ENCODE data around the gene GPR4.
A peak's percentile ranks its signal among the peaks of the same experiment; 100 is the strongest.
"Not testable (repeated sequence)": the region's sequence is repeated elsewhere in the genome, so short reads cannot be mapped to it uniquely, and the experiment has no call there.

GPR4 gene

GRCh38 chr19:45623984-45624383, 22.0 kb upstream of the GPR4 start:
- no peak for DNase-seq (ENCODE audit: low read depth in 2 of 2)

DNA sequence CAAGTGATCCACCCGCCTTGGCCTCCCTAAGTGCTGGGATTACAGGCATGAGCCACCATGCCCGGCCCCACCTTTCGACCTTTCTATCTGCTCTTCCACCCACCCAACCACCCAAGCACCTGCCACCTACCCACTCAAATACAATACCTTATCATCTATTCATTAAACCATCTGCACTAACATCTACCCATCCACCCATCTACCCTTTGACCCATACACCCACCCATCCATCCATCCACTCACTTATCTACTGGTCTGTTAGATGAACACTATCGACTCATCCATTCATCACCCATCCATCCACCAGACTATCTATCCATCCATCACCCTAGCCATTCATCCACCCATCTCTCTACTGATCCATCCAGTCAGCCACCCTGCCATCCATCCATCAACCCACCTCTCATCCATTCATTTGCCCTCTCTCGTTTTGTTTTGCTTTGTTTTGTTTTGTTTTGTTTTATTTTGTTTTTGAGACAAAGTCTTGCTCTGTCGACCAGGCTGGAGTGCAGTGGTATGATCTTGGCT, 20.0 kb upstream of the GPR4 start:
- no peak for DNase-seq (ENCODE audit: low read depth in 2 of 2)

DNA sequence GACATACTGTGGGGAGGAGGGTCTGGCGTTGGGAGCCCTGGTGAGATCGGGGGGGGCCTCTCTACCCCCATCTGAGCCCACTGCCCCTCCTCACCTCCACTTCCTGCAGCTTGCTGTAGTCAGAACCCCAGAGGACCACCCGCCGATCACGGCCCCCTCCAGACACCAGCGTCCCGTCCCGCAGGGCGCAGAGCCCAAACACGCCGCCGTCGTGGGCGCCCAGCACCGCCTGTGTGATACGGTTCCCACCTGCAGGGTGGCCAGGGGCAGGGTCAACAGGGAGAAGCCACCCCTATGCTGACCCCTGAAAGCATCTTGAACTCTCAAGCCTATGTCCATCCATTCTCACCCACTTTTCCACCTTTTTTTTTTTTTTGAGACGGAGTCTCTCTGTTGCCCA, 19.4 kb upstream of the GPR4 start:
- DNase-seq (ENCODE audit: low read depth in 2 of 2) = no peak

DNA sequence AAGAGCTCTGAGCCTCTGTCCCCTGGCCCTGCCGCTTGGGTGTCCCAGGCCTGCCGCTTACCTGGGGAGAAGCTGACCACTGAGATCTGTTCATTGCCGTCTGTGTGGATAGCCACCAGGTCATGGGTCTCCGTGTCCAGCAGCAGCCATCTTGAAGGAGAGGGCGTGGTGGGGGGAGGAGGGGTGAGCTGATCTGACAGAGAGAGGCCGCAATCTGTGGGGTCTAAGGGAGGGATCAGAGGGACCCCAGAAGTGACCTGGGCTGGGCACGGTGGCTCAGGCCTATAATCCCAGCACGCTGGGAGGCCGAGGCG, 14.6 kb upstream of the GPR4 start:
- no peak for DNase-seq (ENCODE audit: low read depth in 2 of 2)

DNA sequence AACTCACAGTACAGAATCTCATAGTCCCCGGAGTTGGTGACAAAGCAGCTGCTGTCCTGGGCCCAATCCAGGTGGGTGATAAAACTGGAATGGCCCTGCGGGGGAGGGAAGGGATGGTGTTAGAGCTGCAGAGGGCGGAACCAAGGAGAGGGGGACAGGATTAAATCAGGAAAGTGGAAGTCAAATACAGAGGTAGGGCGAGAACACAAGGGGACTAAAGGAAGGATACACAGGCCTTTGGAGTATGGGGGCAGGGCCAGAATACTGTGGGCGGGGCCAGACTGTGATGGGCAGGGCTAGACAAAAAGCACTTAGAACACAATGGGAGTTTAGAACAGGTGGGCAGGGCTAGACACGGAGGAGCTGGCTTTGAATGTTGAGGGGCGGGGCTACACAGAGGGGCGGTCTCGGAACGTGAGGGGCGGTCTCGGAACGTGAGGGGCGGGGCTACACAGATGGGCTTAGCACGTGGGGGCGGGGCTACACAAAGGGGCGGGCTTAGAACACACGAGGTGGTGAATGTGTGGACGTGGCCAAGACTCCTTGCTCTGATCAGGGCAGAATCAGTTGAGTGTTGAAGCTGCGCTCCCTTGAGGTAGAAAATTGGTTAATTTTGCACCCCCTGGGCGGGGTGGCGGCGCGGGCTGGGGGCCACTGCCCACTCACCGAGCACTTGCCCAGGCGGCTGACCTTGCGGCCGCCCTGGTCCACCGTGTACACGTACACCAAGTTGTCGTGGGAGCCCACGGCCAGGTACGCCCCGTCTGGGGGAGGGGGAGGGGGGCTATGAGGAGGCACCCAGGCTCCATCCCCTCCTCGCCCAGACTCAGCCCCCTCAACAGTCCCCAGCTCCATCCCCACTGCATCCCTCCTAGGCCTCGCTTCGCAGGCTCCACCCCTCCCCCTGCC, 14.0 kb upstream of the GPR4 start:
- peak; percentile 79 to 87 for DNase-seq (ENCODE audit: low read depth in 2 of 2)

DNA sequence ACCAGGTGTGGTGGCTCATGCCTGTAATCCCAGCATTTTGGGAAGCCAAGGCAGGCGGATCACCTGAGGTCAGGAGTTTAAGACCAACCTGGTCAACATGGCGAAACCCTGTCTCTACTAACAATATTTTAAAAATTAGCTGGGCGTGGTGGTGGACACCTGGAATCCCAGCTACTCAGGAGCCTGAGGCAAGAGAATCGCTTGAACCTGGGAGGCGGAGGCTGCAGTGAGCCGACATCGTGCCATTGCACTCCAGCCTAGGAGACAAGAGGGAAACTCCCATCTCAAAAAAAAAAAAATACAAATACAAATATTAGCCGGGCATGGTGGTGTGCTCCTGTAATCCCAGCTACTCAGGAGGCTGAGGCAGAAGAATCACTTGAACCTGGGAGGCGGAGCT, 13.0 kb upstream of the GPR4 start:
- not testable (repeated sequence) for DNase-seq (ENCODE audit: low read depth in 2 of 2)

GRCh38 chr19:45613926-45614725, 12.1 kb upstream of the GPR4 start:
- peak; percentile 19 to 23 for DNase-seq (ENCODE audit: low read depth in 2 of 2)

DNA sequence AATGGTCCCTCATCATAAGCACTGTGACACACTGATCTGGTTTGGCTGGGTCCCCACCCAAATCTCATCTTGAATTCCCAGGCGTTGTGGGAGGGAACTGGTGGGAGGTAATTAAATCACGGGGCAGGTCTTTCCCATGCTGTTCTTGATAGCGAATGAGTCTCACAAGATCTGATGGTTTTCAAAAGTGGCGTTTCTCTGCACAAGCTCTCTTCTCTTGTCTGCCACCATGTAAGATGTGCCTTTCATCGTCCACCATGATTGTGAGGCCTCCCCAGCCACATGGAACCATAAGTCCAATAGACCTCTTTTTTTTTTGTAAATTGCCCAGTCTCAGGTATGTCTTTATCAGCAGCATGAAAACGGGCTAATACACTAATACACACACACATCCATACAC, 6.9 kb upstream of the GPR4 start:
- no peak for DNase-seq (ENCODE audit: low read depth in 2 of 2)

DNA sequence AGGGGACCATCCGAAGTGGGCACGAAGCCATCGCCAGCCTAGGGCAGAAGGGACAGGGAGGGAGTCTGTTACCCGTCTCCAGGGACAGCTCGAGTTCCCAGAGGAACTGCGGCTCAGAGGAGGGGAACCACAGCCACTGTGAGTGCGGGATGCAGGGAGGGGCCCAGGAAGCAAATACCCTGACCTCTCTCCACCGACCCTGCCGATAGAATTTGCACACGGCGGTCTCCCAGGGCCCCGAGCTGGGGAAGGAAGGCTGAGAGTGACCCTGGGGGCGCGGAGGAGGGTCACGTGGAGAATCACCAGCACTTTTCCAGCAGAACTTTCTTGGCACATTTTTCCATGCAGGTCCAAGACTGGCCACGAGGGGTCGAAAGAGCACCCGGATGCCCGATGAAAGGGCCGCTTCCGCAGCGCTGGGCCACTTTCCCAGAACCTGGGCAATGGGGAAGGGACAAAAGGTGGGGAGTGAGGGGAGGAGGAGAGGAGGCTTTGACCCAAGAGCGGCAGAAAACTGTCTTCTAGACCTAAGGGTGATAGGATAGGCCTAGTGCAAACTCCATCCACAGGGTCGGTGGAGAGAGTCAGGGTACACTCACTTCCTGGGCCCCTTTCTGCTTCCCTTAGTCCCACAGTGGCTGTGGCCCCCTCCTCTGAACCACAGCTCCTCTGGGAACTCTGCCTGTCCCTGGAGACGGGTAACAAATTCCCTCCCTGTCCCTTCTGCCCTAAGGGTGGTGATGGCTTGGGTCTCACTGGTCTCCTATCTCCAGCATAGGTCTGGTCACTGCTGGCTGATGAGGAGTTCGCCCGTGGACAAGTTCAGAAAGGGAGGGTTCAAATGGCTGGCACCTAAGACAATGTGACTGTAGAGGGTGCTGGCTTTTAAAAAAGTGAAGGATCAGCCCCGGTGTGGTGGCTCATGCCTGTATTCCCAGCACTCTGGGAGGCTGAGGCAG, 5.3 kb upstream of the GPR4 start:
- peak; percentile 20 to 30 for DNase-seq (ENCODE audit: low read depth in 2 of 2)

- no peak for DNase-seq (ENCODE audit: low read depth in 2 of 2)
These were observed 897 bp downstream of the GPR4 start for GRCh38 chr19:45601115-45601514.

DNA sequence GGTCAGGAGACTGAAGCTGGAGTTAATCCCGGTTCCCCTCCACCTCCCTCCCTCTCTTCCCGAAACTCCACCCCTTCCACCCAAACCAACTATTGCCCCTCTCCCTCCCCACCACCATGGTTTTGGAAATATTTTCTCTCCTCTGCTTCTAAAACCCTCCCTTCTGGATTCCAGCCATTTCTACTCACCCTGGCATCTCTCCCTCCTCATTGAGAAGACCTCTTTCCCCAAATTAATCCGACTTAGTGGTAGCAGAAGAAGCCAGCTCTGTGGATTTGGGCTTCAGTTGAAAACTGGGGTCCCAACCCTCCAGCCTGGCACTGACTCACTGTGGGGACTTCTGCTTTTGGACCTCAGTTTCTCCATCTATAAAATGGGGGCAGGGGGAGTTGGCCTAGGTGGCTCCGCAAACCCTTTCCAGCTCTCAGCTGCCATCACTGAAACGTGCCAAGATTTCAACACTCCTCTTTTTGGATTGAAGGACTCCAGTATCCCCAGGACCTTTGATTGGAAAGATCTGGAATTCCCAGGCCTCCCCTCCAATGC, 1.6 kb downstream of the GPR4 start:
- DNase-seq (ENCODE audit: low read depth in 2 of 2) = no peak

DNA sequence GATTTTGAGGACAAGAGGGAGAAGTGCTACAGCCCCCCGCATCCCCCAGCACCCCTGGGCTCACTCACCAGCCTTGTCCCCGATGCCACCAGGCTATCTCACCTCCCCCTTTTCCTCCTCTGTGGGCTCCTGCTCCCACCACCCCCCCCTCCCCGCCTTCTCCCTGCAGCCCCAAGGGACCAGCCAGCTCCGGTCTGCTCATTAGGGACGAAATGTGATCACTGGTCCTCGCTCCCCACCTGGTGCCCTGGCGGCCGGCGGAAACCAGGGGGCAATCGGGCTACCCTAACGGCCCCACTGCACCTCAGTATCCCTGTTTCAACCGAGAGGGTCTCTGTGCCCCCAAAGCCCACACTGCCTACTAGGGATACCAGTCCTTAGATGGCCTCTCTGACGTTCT, 2.7 kb downstream of the GPR4 start:
- DNase-seq (ENCODE audit: low read depth in 2 of 2) = no peak

DNA sequence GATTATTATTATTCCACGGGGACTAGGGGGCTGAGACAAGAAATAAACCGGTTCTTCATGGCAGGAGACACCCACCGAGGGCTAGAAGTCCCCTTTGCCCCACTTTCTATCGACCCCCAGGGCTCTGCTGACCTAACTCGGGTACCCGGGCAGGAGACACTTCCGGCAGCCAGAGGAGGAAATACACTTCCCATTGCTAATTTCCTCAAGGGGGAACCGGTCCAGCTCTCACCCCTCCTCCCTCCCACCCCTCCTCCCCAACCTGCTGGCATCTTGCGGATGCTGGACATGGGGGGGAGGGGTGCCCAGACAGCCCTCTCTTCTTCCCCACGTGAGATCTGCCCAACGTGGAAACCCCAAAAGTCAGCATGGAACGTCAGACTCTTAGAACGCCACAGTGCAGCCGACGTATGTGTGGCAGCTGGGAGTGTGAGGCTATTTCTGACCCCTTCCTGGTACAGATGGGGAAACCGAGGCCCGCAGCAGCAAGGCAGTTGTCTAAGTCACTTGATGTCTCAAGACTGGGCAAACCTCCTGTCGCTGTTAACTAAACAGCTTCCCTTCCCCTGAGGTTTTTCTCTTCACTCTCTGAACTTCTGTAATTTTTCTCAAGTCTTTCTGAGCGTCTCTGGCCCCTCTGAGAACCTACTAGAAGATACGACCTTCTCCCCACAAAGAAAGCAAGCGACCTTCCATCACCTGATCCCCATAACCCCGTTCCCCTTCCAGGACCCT, 3.6 kb downstream of the GPR4 start:
- DNase-seq (ENCODE audit: low read depth in 2 of 2) = no peak

- no peak for DNase-seq (ENCODE audit: low read depth in 2 of 2)
These were observed 4.4 kb downstream of the GPR4 start for GRCh38 chr19:45597425-45598111.

- no peak for DNase-seq (ENCODE audit: low read depth in 2 of 2)
These were observed 6.2 kb downstream of the GPR4 start for GRCh38 chr19:45595814-45596213.

DNA sequence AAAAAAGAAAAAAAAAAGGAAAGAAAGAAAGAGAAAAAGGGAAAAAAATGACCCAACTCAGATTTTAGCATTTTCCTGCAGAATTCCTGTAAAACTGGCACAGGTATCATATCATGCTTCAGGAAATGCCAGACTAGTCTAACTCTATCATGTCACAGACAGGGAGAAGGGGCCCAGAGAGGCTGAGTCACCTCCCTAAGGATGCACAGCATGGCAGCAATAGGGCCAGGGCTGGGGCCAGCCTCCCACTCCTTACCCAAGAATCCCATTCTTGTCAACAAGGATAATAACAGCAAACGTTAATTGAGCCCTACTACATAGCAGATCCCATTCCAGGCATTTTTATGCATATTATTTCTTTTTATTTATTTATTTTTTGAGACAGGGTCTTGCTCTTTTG, 8.5 kb downstream of the GPR4 start:
- DNase-seq (ENCODE audit: low read depth in 2 of 2) = no peak

- DNase-seq (ENCODE audit: low read depth in 2 of 2) = no peak
These were observed 9.6 kb downstream of the GPR4 start for GRCh38 chr19:45592366-45592765.

DNA sequence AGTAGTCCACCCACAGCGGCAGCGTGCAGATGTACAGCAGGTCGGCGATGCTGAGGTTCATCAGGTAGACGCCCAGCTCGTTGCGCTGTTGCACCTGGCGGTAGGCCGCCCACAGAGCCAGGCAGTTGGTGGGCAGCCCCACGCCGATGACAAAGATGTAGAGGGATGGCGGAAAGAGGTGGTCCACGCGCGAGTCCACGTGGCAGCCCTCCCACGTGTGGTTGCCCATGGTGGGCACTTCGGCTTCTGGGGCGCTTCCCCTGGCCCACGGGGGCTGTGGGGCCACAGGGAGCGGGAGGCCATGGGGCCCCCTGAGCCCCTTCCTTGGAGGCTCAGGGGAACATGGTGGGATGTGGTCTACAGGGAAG, 10.4 kb downstream of the GPR4 start:
- no peak for DNase-seq (ENCODE audit: low read depth in 2 of 2)

DNA sequence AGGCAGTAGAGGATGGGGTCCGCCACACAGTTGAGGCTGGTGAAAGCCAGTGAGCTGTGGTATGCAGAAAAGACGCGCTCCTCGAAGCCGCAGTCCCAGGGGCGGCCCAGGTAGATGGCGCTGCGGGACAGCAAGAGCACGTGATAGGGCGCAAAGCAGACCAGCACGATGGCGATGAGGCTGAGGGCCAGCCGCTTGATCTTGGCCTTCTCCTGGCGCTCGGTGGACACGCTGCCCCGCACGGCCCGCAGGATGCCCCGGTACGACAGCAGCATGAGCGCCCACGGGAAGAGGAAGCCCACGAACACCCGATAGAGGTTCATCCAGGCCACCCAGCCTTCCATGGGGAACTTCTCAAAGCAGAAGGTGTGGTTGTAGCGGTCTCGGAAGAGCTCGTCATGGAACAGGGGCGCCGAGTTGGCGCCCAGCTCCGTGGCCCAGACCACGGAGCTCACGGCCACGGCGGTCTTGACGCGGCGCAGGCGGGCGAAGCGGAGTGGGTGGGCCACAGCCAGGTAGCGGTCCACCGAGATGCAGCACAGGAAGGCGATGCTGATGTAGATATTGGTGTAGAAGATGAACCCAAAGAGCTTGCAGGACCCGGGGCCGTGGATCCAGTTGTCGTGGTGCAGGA, 10.9 kb downstream of the GPR4 start:
- peak; percentile 27 to 28 for DNase-seq (ENCODE audit: low read depth in 2 of 2)
